ENCODE results near the gene TOR3A.

Gene TOR3A

DNA sequence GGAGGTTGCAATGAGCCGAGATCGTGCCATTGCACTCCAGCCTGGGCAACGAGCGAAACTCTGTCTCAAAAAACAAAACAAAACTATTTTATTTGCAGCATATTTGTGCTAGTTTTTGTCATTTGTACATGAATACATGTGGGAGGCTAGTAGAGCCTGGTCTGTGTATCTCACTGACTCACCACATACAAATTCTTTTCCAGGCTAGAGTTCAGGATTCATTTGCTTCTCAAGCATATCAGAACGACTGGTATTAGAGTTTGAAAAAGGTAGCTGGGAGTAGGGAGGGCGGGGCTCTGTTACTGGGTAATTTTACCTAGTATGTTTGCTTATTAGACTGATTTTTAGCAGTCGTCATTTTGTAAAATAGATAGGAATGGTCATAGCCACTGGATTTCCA is 4.5 kb upstream of the TOR3A start:
- DNase-seq = no peak

- no peak for DNase-seq
These were observed 2.6 kb upstream of the TOR3A start for GRCh38 chr1:179079113-179079761.

- no peak for DNase-seq
These were observed 794 bp upstream of the TOR3A start for GRCh38 chr1:179080866-179081686.

DNA sequence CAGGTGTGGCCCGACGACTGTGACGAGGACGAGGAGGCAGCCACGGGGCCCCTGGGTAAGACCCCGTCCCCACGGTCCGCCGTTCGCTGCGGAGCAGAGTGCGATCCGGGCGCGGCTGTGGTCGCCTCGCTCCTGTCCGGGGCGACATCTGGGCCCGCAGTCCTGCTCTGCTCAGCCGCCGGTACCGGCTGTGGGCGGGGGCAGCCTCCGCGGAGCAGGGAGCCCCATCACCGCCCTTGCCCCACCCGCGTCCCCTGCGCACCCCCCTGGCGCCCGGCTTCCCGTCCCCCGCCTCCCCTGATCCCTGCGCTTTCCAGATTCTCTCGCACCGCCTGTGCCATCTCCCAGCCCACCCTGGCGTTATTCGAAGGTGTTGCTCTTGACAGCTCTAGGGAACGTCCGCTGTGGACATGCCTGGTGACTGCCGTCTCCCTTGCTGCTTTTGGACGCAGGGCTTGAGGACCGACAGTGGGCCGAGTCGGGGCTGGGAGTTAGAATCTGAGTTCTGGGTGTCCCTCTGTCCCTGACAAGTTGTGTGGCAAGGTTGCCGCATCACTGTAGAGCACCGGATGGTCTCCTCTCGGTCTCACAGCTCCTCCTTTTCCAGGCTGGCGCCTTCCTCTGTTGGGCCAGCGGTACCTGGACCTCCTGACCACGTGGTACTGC is 596 bp downstream of the TOR3A start:
- DNase-seq = no peak

DNA sequence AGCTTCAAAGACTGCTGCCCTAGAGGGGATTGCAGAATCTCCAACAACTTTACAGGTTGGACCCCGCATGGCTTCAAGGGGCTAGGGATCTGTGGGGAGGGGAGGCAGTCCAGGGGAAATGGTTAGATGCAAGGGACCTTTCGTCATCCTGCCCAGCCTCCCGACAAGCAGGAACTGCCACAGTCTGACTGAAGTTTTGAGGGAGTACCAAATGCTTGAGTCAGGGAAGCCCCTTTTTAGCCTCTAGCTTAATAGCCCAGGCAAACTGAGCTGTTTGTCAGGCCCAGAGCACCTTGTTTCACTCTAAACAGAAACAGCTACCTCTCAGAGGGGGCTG is 1.1 kb downstream of the TOR3A start:
- DNase-seq = no peak

- DNase-seq = no peak
These were observed 1.7 kb downstream of the TOR3A start for GRCh38 chr1:179083533-179083932.

- no peak for DNase-seq
These were observed 5.8 kb downstream of the TOR3A start for GRCh38 chr1:179087665-179088064.

- DNase-seq = no peak
These were observed 8.1 kb downstream of the TOR3A start for GRCh38 chr1:179089827-179090482.

- no peak for DNase-seq
These were observed 8.7 kb downstream of the TOR3A start for GRCh38 chr1:179090522-179090921.

DNA sequence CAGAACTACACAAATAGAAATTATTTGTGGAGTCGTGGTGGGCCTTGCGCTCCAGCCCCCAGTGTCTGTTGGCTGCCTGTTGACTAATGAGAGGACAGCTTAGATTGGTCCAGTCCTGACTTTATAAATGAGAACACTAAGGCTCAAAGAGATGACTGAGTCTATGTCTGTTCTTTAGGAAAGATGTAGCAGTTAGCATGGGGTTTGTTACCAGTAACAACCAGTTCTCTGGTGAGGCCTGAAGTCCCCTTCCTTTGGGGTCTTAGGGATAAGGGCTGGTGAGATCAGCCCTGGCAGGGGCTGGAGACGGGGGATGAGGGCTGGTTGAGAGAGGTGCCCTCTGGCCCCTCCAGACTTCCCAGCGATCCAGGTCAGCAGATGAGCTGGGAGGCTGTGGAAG is 9.1 kb downstream of the TOR3A start:
- DNase-seq = no peak

GRCh38 chr1:179091691-179092165 is 9.9 kb downstream of the TOR3A start:
- no peak for DNase-seq

DNA sequence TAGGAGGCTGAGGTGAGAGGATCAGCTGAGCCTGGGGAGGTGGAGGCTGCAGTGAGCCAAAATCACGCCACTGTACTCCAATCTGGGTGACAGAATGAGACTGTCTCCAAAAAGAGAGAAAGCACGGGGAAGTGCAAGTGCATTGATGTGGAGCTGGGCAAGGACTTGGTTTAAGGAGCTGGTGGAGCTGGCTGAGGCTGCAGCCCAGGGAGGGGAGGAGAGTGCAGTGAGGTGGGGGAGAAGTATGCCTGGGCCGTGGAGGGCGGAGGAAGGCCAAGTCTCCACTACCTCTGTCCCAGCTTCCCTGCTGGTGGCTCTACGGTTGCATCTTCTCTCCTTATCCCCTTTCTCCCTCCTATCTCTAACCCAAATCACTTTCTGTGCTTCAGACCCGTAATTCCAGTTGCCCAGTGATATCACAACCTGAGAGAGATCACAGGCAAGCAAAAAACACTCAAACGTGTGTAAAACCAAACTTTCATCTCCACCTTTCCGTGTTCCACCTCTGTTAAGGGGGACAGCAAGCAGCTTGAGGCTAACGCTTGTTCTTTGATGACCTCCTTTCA is 11.1 kb downstream of the TOR3A start:
- DNase-seq = no peak

GRCh38 chr1:179094818-179095217 is 12.9 kb downstream of the TOR3A start:
- DNase-seq = no peak

GRCh38 chr1:179095377-179095776 is 13.5 kb downstream of the TOR3A start:
- no peak for DNase-seq

- DNase-seq = no peak
These were observed 14.1 kb downstream of the TOR3A start for GRCh38 chr1:179095924-179096323.

DNA sequence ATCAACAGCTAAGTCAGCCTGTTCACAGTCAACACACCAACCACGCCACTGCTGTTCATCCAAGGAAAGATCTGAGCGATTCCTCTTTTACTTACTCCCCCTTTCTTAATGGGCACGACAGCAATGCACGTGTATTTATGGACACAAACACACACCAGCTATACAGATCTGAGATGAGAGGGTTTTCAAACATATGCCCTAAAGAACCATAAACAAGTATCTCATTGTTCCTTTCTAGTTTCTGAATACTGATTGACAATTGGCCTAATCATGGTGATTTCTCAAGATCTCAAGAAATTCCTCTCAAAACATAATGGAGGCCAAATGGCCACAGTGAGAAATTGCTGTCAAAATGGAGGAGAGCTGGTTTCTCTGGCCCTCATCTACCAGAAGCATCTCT is 18.0 kb downstream of the TOR3A start:
- DNase-seq = no peak

- no peak for DNase-seq
These were observed 19.7 kb downstream of the TOR3A start for GRCh38 chr1:179101566-179101965.

DNA sequence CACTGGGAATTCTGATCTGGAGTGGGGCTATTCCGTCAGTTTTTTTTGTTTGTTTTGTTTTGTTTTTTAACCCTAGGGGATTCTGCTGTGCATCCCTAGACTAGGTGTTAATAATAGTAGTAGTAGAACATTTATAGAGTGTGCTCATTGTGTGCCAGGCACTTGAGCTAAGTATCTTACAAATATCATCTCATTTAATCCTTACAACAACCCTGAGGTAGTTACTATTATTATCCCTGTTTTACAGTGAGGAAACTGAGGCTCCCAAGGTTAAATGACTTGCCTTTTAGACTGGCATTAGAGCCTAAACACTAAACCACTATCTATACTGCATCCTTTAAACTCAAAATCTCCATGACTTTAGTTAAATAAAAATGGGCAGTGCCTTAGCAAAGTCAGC is 22.1 kb downstream of the TOR3A start:
- DNase-seq = no peak

- DNase-seq = no peak
These were observed 22.9 kb downstream of the TOR3A start for GRCh38 chr1:179104611-179105250.

DNA sequence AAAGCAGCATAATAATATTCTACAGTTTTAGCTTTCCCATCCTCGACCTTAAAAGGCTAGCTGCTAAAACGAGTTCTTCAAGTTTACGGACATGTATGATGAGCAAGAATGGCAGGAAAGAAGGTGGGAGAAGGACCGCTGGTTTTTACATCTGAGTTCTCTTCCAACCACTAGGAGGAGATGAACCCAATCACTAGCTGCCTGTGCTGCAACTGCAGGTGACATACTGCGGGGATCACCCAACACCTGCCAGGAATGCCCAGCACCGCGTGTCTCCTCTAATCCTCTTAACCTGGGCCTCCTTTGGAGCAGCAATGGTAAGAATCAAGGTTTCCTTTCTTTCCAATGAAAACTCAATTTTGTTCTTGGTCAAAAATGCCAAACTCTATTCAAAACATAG is 23.5 kb downstream of the TOR3A start:
- no peak for DNase-seq

- no peak for DNase-seq
These were observed 26.1 kb downstream of the TOR3A start for GRCh38 chr1:179107706-179108629.

- DNase-seq = no peak
These were observed 26.8 kb downstream of the TOR3A start for GRCh38 chr1:179108644-179109043.

Data from activated CD4-positive, alpha-beta T cell treated with anti-CD3 and anti-CD28 coated beads for 1 hour (primary cell).